Muscle of leg (tissue), 11 donors: ENCODE data around the gene LCMT2. TPM values are rescaled to one million over a fixed set of nuclear protein-coding genes. Genes with fewer than 3 reads are reported as not detected.
A peak's percentile ranks its signal among the peaks of the same experiment; 100 is the strongest.

ENCODE experiments used
- DNase-seq: peaks from one replicate; pipeline ENCODE4 v3.0.0; 2013
- H3K27ac ChIP-seq: one replicate; pipeline ENCODE4 v1.5.1; 2013; ENCODE audit warnings: mild to moderate bottlenecking, low read length, control low read depth
- H3K27me3 ChIP-seq: one replicate; pipeline ENCODE4 v1.6.1; 2013; ENCODE audit warnings: low read length; ENCODE audit not compliant: control insufficient read depth, insufficient read depth
- H3K36me3 ChIP-seq: one replicate; pipeline ENCODE4 v1.6.1; 2013; ENCODE audit warnings: low read length; ENCODE audit not compliant: control insufficient read depth, insufficient read depth
- H3K4me1 ChIP-seq: one replicate; pipeline ENCODE4 v1.6.1; 2013; ENCODE audit warnings: low read length; ENCODE audit not compliant: control insufficient read depth, insufficient read depth
- H3K4me3 ChIP-seq: one replicate; pipeline ENCODE4 v1.5.1; 2013; ENCODE audit warnings: low read length, control low read depth
- H3K9me3 ChIP-seq: replicated peaks from 2 replicates; pipeline ENCODE4 v1.6.1; 2013; ENCODE audit warnings: low read depth, low read length; ENCODE audit not compliant: control insufficient read depth
- WGBS: methylation state at CpG from one replicate; pipeline ENCODE4 v1.1.5; 2013; ENCODE audit warnings: missing lambda C conversion rate; ENCODE audit not compliant: insufficient coverage; 5-methylcytosine and 5-hydroxymethylcytosine counted together
- polyA plus RNA-seq, 8 donors: library from polyadenylated mRNA; unstranded; fragments of 120-200 nt; gene quantifications; one replicate each; pipeline versions ENCODE4 v1.2.1 to v1.2.3, GENCODE V29; 2013; ENCODE audit warnings: inconsistent platforms in 1 of 8, low replicate concordance in 1 of 8; ENCODE audit not compliant: insufficient read length in 8 of 8, insufficient read depth in 1 of 8
- total RNA-seq: library from RNA; stranded (reverse); fragments of 120-200 nt; gene quantifications from one replicate; pipeline ENCODE4 v1.2.4, GENCODE V29; 2013

Gene LCMT2
- total and polyA plus RNA-seq, 9 donors: 5.8 to 9.0 (median 7.4) TPM

DNA sequence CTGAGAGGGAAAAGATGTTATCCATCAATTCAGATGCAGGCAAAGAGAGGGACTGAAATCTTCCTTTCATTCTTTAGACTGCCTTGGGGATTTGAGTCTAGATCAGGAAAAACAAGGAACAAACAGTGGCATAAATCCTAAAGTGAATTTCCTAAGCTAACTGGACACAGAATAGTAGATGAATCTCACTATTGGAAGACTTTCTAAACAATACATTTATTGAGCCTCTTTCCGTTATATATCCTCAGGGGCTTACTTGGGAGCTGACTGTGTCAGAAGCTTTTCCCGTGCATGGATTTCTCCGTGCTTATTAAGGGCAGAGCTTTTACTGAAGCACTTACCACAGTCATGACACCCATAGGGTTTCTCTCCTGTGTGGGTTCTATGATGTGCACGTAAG is 30.4 kb upstream of the LCMT2 start:
- DNase-seq: no peak
- H3K27ac ChIP-seq: no peak overlapping the region
- 100% methylated on average over 1 of the region's 4 CpGs for WGBS
- H3K9me3 ChIP-seq: peaks cover 53% of the 10 kb centered on the region
- no peaks in the 10 kb centered on the region for H3K4me1 ChIP-seq
- H3K36me3 ChIP-seq: peaks cover 54% of the 10 kb centered on the region
- H3K27me3 ChIP-seq: no peaks in the 10 kb centered on the region
- no peak overlapping the region for H3K4me3 ChIP-seq

DNA sequence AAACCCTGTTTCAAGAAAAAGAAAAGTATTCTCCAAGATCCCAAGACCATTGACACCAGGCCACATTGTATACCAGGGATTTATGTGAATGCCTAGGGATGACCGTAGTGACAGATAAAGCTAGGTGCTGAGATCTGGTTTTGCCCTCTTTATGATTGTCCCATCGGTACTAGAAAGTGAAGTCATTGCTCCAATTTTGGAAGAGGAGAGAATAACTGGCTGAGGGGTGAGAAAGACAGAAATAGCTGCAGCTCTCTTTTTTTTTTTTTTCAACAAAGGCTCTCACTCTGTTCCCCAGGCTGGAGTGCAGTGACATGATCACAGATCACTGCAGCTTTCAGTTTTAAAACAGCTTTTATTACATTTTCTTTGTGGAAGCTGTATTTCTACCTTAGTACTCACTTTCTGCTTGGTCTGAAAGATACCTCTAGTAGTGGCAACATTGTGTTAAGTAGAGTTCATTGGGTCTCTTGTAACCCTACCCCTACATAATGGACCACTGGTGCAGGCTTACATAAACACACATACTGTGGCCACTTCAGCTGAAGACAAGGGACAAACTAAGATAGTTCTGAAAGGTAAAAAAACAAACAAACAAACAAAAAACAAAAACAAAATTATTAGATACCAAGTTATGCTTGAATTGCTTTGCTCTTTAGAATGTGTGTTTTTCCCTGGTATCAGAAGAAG is 22.5 kb upstream of the LCMT2 start:
- no peaks in the 10 kb centered on the region for H3K27me3 ChIP-seq
- H3K9me3 ChIP-seq: no peaks in the 10 kb centered on the region
- no CpG with 5 or more reads among the region's 2 CpGs for WGBS
- no peaks in the 10 kb centered on the region for H3K4me1 ChIP-seq
- H3K36me3 ChIP-seq: peaks cover 15% of the 10 kb centered on the region
- no peak overlapping the region for H3K27ac ChIP-seq
- DNase-seq: no peak
- no peak overlapping the region for H3K4me3 ChIP-seq

DNA sequence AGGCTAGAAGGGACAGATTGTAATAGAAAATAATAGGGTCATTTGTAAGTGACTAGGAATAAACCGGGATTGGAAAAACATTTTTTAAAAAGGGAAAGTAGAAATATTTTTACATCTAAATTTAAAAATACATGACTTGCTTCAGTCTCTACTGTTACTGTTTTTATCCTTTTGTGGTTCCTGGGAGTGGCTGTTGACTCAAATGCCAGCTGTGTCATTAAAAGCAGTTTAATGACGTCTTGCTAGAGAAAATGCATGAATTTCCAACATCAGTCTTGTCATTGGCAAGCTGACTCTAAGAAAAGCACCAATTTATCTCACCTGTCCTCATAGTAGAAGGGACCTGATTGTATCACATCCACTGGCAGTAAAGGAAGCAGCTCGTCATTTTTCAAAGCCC is 16.7 kb upstream of the LCMT2 start:
- Histone ChIP-seq H3K27me3 (no peaks in the 10 kb centered on the region), H3K36me3 (peaks cover 13% of the 10 kb centered on the region), H3K4me3 (no peak overlapping the region), H3K9me3 (no peaks in the 10 kb centered on the region), H3K27ac (no peak overlapping the region), H3K4me1 (no peaks in the 10 kb centered on the region)
- 100% methylated on average over 1 of the region's 3 CpGs for WGBS
- no peak for DNase-seq

DNA sequence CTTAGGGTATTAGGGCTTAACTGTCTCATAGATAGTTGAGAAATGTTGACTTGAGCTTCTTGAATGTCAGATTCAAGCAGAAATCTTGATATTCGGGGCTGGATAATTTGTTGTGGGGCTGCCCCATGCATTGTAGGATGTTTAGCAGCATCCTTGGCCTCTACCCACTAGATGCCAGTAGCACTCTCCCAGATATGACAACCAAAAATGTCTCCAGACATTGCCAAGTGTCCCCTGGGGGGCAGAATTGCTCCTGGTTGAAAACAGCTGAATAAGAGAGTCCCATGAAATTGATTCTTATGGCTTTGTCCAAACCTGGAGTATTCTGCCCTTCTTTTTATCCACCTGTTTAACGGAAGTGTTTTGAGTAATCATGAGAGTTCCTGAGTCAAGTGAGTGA is 15.9 kb upstream of the LCMT2 start:
- DNase-seq: no peak
- no CpG with 5 or more reads among the region's 2 CpGs for WGBS
- Histone ChIP-seq H3K36me3 (peaks cover 13% of the 10 kb centered on the region), H3K27ac (no peak overlapping the region), H3K27me3 (no peaks in the 10 kb centered on the region), H3K4me1 (no peaks in the 10 kb centered on the region), H3K4me3 (no peak overlapping the region), H3K9me3 (no peaks in the 10 kb centered on the region)

DNA sequence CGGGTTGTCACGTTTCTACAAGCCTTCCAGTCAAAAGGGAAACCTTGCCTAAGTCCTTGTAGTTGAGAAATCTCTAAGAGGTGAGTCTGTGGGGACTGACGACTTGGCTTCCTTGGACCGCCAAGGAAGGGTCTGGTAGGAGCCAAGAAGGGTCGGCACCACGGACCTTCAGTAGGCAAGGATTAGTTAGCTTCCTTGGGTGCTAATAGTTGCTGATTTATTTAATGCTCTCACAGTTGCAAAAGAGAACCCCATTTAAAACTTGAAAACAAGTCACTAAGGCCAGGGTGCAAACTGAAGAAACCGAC is 361 bp upstream of the LCMT2 start:
- WGBS: 0% methylated on average over 4 of the region's 7 CpGs
- peaks cover 15% of the 10 kb centered on the region for H3K4me1 ChIP-seq

DNA sequence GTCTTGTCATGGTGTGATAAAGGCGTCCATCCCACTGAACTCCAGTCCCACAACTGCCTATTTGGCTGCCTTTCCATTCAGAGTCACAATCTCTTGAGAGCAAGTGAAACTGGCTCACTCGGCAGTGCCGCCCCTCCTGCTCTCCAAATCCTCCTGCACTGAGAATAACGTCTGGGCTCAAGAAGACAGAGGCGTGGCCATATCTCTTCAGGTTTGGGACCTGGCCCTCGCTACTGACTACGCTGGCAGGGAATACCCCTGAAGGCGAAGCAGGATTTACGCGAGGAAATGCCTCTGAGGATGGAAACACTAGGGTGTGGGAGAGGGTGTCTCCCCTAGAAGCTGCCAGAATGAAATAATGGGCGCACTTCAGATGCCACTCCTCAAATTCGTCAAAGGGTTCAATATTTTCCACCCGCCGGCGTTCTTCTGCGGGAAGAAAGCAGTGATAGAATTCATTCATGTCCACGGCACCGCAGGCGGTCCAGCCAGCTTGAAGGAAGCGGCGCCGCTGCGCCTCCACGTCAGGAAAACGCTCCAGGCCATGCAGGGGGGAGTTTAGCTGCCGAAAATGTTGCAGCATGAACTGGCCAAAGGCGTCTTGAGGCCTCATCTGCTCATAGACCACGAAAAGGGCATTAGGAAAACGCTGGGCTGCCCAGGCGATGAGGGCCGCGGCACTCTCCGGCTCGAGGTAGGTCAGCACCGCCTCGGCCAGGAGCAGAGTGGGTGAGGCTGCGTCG is 985 bp downstream of the LCMT2 start:
- Histone ChIP-seq H3K36me3 (peaks cover 13% of the 10 kb centered on the region), H3K27me3 (no peaks in the 10 kb centered on the region), H3K27ac (peak overlapping the region; percentile 99), H3K4me3 (peak overlapping the region; percentile 86), H3K4me1 (peaks cover 15% of the 10 kb centered on the region), H3K9me3 (no peaks in the 10 kb centered on the region)
- 10% methylated on average over 36 of the region's 38 CpGs for WGBS
- DNase-seq: no peak

More for the DNA sequence above, 361 bp upstream of the LCMT2 start:
- Histone ChIP-seq H3K4me3 (peak overlapping the region; percentile 86), H3K27ac (peak overlapping the region; percentile 99), H3K27me3 (no peaks in the 10 kb centered on the region), H3K36me3 (peaks cover 13% of the 10 kb centered on the region), H3K9me3 (no peaks in the 10 kb centered on the region)
- DNase-seq: no peak

DNA sequence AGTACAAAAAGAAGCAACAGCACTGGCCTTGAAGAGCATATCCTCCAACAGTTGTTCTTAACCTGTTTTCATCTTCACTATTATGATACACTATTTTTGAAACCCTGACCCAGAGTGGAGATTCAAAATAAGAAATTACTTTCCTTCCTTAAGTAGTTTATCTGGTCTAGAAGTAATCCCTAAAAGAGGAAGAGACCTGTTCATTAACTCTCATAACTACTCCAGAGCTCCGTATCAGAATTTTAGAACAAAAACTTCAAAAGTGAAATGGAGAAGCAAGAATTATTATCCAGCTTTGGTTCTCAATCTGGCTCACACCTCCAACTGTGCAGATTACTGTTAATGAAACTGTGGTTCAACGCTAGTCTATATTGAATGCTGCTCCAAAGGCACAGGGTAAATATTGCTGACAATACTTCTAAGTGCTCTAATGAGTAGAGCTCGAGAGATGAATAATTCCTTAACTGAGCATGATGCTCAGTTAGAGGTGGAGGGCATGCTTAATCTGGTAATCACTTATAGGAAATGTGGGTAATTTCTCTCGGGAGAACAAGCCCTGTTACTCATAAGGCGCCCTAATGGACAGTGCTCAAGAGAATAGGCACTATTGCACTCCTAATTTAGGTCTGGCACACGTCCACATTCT is 5.2 kb downstream of the LCMT2 start:
- WGBS: 76% methylated on average over 2 of the region's 6 CpGs
- H3K27me3 ChIP-seq: peaks cover 6% of the 10 kb centered on the region
- H3K36me3 ChIP-seq: peaks cover 13% of the 10 kb centered on the region
- H3K4me3 ChIP-seq: no peak overlapping the region
- no peak overlapping the region for H3K27ac ChIP-seq
- H3K4me1 ChIP-seq: peaks cover 15% of the 10 kb centered on the region
- DNase-seq: no peak
- no peaks in the 10 kb centered on the region for H3K9me3 ChIP-seq

DNA sequence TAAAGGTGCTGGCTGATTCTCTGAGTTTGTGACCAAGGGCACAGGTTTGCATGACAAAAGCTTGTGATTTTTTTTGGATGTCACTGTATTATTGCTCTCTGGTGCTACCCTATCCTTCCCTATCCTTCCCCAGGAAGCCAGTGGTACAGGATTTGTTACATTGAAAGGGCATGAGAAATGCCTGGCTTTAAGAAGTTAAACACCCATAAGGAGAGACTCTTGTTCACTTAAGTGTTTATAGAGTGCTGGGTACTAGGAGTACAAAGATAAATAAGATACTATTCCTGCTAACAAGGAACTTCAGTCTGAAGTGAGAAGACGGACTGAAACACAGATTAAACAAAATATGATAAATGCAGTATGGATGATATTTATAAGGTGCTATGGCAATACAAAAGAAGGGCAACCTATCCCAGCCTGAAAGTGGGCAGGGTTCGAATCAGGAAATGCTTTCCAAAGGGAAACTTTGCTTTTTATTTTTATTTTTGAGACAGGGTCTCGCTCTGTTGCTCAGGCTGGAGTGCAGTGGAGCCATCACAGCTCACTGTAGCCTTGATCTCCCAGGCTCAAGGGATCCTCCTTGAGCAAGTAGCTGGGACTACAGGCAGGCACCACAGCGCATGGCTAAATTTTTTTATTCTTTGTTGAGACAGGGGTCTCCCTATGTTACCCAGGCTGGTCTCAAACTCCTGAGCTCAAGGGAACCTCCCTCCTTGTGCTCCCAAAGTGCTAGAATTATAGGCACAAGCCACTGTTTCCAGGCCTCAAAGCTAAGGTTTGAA is 11.2 kb downstream of the LCMT2 start:
- no peaks in the 10 kb centered on the region for H3K9me3 ChIP-seq
- H3K4me1 ChIP-seq: no peaks in the 10 kb centered on the region
- H3K36me3 ChIP-seq: no peaks in the 10 kb centered on the region
- H3K27me3 ChIP-seq: peaks cover 6% of the 10 kb centered on the region
- no peak overlapping the region for H3K27ac ChIP-seq
- H3K4me3 ChIP-seq: no peak overlapping the region
- WGBS: 83% methylated on average over 2 of the region's 4 CpGs
- DNase-seq: no peak

DNA sequence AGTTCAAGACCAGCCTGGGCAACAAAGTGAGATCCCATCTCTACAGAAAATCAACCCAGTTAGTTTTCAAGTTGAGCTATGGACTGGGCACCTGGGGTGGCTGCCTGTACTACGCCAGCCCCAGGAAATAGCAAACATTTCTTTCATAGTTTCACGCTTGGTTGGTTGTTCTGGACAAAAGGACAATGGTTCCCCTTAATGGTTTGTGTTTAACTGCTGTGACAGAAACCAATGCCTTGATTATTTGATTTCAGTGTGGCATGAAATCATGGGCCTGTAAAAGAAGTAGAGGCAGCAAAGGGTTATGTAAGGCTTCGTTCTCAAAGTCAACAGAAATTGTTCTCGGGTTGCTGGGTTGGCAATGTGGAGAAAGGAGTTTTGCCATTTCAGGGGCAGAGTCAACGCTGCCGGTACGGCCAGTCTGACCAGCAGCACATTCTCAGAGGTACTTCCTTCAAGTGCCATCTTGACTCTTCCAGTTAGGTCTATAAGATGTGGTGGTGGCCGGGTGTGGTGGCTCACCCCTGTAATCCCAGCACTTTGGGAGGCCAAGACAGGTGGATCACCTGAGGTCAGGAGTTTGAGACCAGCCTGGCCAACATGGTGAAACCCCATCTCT is 12.7 kb downstream of the LCMT2 start:
- H3K27ac ChIP-seq: no peak overlapping the region
- 94% methylated on average over 5 of the region's 8 CpGs for WGBS
- no peaks in the 10 kb centered on the region for H3K36me3 ChIP-seq
- no peaks in the 10 kb centered on the region for H3K9me3 ChIP-seq
- no peak for DNase-seq
- H3K4me3 ChIP-seq: no peak overlapping the region
- H3K4me1 ChIP-seq: no peaks in the 10 kb centered on the region
- peaks cover 6% of the 10 kb centered on the region for H3K27me3 ChIP-seq
